Body of pancreas (tissue), 4 donors: ENCODE results near the gene SIL1.

Experiments used
- POLR2A ChIP-seq, 3 donors: fragments of 450-650 bp; IDR thresholded peaks; one replicate each; pipeline ENCODE4 v1.6.1; 2016; ENCODE audit warnings: antibody characterized with exemption in 3 of 3, mild to moderate bottlenecking in 2 of 3
- TF ChIP-seq, protein P1 (sequence below), 7 experiments: fragments of 450-650 bp in 4 of 7; fragments of 200-600 bp in 3 of 7; sonication (generic) in 3 of 7; IDR thresholded peaks; one replicate each; pipeline ENCODE4 v1.5.1; 2016 to 2019; ENCODE audit warnings: antibody characterized with exemption in 7 of 7

DNA sequence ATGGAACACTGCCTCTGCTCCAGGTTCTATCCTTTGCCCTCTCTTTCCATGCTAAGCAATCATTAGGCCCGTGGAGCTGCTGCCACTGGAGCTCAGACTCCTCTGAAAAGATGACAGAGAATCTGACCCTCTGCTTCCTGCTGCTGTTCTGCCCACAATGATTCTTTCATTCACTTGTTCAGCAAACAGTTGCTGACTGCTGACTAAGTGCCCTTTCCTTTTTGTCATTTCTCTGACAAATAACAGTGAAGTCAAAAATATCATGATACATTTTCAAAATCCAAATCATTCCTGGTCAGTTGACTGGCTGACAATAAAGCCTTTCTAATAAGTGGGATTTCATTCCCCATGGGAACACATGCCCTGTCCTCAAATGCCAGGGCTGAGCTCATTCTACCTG, 110.1 kb downstream of the SIL1 start:
- TF ChIP-seq, protein P1, sequence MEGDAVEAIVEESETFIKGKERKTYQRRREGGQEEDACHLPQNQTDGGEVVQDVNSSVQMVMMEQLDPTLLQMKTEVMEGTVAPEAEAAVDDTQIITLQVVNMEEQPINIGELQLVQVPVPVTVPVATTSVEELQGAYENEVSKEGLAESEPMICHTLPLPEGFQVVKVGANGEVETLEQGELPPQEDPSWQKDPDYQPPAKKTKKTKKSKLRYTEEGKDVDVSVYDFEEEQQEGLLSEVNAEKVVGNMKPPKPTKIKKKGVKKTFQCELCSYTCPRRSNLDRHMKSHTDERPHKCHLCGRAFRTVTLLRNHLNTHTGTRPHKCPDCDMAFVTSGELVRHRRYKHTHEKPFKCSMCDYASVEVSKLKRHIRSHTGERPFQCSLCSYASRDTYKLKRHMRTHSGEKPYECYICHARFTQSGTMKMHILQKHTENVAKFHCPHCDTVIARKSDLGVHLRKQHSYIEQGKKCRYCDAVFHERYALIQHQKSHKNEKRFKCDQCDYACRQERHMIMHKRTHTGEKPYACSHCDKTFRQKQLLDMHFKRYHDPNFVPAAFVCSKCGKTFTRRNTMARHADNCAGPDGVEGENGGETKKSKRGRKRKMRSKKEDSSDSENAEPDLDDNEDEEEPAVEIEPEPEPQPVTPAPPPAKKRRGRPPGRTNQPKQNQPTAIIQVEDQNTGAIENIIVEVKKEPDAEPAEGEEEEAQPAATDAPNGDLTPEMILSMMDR (IDR thresholded peaks at IDR 0.05) = no peak
- TF ChIP-seq POLR2A (IDR thresholded peaks at IDR 0.05) = no peak
